Kidney (tissue), 14 donors: ENCODE measurements around the gene TAS1R3. TPM values are rescaled to one million over a fixed set of nuclear protein-coding genes. Genes with fewer than 3 reads are reported as not detected.

Source experiments
- DNase-seq, 5 donors: peaks; one replicate each; pipeline ENCODE4 v3.0.0-alpha.2; 2013 to 2020
- FAIRE-seq: peaks from 2 replicates; lab custom pipeline; 2012; peaks lifted over from hg19 to GRCh38; lab: Jason Lieb, UNC
- H3K27ac ChIP-seq, 2 donors: one replicate each; pipeline ENCODE4 v1.7.0; 2013; ENCODE audit warnings: low read depth in 2 of 2, low read length in 2 of 2, inconsistent platforms in 1 of 2
- H3K27me3 ChIP-seq: one replicate; pipeline ENCODE4 v1.7.1; 2013; ENCODE audit warnings: low read length, inconsistent platforms; ENCODE audit not compliant: control insufficient read depth, insufficient read depth
- H3K36me3 ChIP-seq, 3 donors: one replicate each; pipeline versions ENCODE4 v1.7.0 to v1.7.1; 2013; ENCODE audit warnings: low read length in 3 of 3, control low read depth in 1 of 3, inconsistent platforms in 1 of 3; ENCODE audit not compliant: insufficient read depth in 3 of 3, control insufficient read depth in 2 of 3
- H3K4me1 ChIP-seq, 3 donors: one replicate each; pipeline versions ENCODE4 v1.7.0 to v1.7.1; 2013; ENCODE audit warnings: low read length in 3 of 3, inconsistent platforms in 1 of 3, low read depth in 1 of 3; ENCODE audit not compliant: control insufficient read depth in 2 of 3, insufficient read depth in 2 of 3
- H3K4me3 ChIP-seq, 3 donors: one replicate each; pipeline versions ENCODE4 v1.7.0 to v1.8.1; 2013; ENCODE audit warnings: low read length in 3 of 3, control low read depth in 1 of 3, inconsistent platforms in 1 of 3
- H3K9ac ChIP-seq, 3 donors: one replicate each; pipeline versions ENCODE4 v1.7.0 to v1.7.1; 2013; ENCODE audit warnings: low read length in 3 of 3, control low read depth in 1 of 3, inconsistent platforms in 1 of 3
- H3K9me3 ChIP-seq, 3 donors: one replicate each; pipeline versions ENCODE4 v1.7.0 to v1.7.1; 2013; ENCODE audit warnings: low read length in 3 of 3, control low read depth in 1 of 3, inconsistent platforms in 1 of 3; ENCODE audit not compliant: control insufficient read depth in 2 of 3, insufficient read depth in 1 of 3
- CTCF ChIP-seq: IDR thresholded peaks from 3 replicates; pipeline ENCODE4 v1.5.1; 2012; ENCODE audit warnings: mild to moderate bottlenecking, moderate library complexity, borderline replicate concordance; ENCODE audit not compliant: insufficient read depth; ENCODE audit errors: extremely low read depth
- intact Hi-C: fragments of 100-400 bp; cut with DNase I; formaldehyde crosslinking; loops from one replicate; pipeline ENCODE4 v1.11.1; 2022
- polyA plus RNA-seq: library from polyadenylated mRNA; stranded (reverse); fragments of 350-450 nt; fragmentation: Illumina TruSeq; extraction: RNeasy Lipid Tissue Mini Kit (QIAGEN cat#74804); gene quantifications from one replicate; pipeline ENCODE4 v1.2.3, GENCODE V29; 2014; ENCODE audit warnings: low read depth, low replicate concordance; ENCODE audit not compliant: insufficient read depth
- total RNA-seq: library from RNA; stranded (reverse); fragmentation: NEBNext Ultra II Directional; extraction: Animal tissue kit (Norgen Biotek cat#: 25700); gene quantifications from one replicate; pipeline ENCODE4 v1.2.1, GENCODE V29; 2021
- donor health status: control.
- donor health status: control.
- donor health status: control.
- donor health status: control.
- donor health status: control.
- donor health status: DM: yes; HTN: yes; CAD: no.
- donor health status: Normal renal cell carcinoma (clear cell type).

The TAS1R3 gene
- total and polyA plus RNA-seq, 2 donors from 2014 or later: 0.15 to 1.3 TPM

GRCh38 chr1:1347026-1347595 is 16.0 kb downstream of the TAS1R3 start:
- intact Hi-C loops: no loop called here
- peaks cover 0 to 26% (median 0%) of the 10 kb centered on the region in 3 donors for H3K4me1 ChIP-seq
- H3K27me3 ChIP-seq: no peaks in the 10 kb centered on the region
- H3K27ac ChIP-seq: peak overlapping the region; percentile 81 to 82
- FAIRE-seq (no peak), DNase-seq (peak in 1 of 5 donors; percentile 64)
- H3K9ac ChIP-seq: peak overlapping the region in 1 of 3 donors; percentile 78
- TF ChIP-seq CTCF: no peak
- peak overlapping the region in 1 of 3 donors; percentile 76 for H3K4me3 ChIP-seq
- H3K36me3 ChIP-seq: no peaks in the 10 kb centered on the region
- no peaks in the 10 kb centered on the region for H3K9me3 ChIP-seq

GRCh38 chr1:1347663-1348419 is 16.8 kb downstream of the TAS1R3 start:
- H3K4me3 ChIP-seq: peak overlapping the region; percentile 12 to 76 (median 70)
- intact Hi-C loops: no loop called here
- H3K9me3 ChIP-seq: no peaks in the 10 kb centered on the region
- peak overlapping the region; percentile 81 to 82 for H3K27ac ChIP-seq
- DNase-seq (peak in 4 of 5 donors; percentile 35 to 82 (median 47)), FAIRE-seq (no peak)
- TF ChIP-seq CTCF: no peak
- H3K36me3 ChIP-seq: no peaks in the 10 kb centered on the region
- peak overlapping the region in 2 of 3 donors; percentile 77 to 78 for H3K9ac ChIP-seq
- H3K4me1 ChIP-seq: peaks cover 0 to 30% (median 0%) of the 10 kb centered on the region in 3 donors
- H3K27me3 ChIP-seq: no peaks in the 10 kb centered on the region

GRCh38 chr1:1348420-1349255 is 17.6 kb downstream of the TAS1R3 start:
- Histone ChIP-seq H3K27ac (peak overlapping the region; percentile 81 to 82), H3K9me3 (no peaks in the 10 kb centered on the region), H3K36me3 (no peaks in the 10 kb centered on the region), H3K9ac (peak overlapping the region in 2 of 3 donors; percentile 77 to 78), H3K27me3 (no peaks in the 10 kb centered on the region), H3K4me1 (peaks cover 0 to 30% (median 0%) of the 10 kb centered on the region in 3 donors), H3K4me3 (peak overlapping the region; percentile 61 to 76 (median 70))
- DNase-seq (peak in 4 of 5 donors; percentile 46 to 81 (median 72)), FAIRE-seq (no peak)
- TF ChIP-seq CTCF: peak; percentile 14
- intact Hi-C loops: no loop called here
